Activated naive CD4-positive, alpha-beta T cell treated with anti-CD3 and anti-CD28 coated beads, Interleukin-2, amount 50 U/mL, for 16 hours (primary cell): ENCODE measurements around the gene DIP2B.
"Not testable (repeated sequence)": the region's sequence is repeated elsewhere in the genome, so short reads cannot be mapped to it uniquely, and the experiment has no call there.

Experiments used
- DNase-seq: peaks from one replicate; pipeline ENCODE4 v3.0.0-alpha.2; 2020

Gene DIP2B

DNA sequence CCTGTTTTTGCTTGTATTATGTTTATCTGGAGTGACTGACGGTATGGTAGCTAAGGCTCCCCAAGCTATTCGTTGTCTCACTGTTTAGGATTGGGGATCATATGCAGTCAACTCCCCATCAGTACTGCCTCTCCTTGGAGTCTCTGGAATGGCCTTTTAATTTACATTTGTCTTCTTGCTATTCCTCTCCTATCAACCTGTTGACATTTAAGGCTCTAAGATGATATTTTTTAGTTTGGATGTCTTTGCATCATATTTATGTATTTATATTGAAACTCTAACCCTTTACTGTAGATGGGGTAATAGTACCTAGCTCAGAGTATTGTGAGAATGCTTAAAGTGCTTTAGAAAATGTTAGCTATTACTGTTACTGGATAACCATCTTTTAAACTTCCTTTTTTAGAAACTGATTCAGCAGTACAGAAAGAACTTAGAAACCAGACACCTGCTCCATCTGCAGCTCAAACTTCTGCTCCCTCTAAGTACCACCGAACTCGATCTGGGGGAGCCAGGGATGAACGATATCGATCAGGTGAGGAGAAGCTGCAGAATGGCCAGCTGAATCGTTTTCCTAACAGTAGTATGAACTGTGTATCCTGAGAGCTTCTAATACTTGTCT is 135.6 kb downstream of the DIP2B start:
- DNase-seq, result no peak

DNA sequence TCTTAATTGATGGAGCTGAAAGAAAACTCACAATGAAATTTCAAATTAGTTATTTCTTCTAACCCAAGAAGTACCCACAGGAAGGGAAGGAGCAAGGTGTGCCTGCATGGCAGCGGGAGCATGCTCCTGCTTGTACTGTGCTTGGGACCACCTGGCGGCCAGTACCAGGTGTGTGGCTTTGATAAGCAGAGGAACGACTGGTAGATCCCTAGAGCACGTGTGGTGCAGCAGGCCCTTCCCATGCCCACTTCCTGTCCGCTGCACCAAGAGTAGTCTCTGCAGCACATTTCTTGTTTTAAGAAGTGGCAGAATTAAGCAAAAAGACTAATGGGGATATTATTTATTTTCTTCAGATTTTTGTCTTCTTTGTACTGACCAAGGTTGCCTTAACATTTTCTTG is 136.8 kb downstream of the DIP2B start:
- no peak for DNase-seq

DNA sequence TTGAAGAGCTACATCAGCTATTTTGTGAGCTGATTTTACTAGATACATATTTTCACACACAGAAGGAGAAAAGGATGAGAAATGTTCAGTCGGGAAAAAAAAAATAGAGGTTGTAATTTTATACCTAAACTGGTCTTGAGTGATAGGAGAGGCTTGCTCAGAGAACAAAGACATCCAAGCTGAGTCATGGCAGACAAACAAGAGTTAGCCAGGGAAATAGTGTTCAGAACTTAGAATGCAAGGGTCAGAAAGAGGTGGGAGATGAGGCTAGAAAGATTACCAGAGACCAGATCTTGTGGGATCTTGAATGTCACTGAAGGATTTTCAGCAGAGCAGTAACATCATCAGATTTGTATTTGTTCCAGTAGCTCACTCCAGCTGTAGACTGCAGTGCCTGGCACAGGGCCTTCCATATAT is 137.3 kb downstream of the DIP2B start:
- DNase-seq, result no peak

DNA sequence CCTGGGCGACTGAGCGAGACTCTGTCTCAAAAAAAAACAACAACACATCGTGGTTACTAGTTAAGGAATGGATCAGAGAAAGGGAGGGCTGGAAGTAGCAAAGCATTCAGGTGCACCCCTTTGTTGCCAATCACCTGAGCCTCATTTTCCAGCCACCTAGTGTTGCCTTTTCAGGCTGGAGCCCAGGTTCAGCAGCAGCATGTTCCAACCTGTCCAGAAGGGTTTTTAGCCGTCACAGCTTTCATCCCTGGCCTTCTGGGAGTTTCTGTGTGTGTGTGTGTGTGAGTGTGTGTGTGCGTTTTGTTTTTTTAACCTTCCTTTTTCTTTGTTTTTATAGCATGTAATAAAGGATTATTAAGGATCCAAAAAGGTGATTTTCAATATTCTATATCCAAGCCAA is 138.0 kb downstream of the DIP2B start:
- DNase-seq, result no peak

DNA sequence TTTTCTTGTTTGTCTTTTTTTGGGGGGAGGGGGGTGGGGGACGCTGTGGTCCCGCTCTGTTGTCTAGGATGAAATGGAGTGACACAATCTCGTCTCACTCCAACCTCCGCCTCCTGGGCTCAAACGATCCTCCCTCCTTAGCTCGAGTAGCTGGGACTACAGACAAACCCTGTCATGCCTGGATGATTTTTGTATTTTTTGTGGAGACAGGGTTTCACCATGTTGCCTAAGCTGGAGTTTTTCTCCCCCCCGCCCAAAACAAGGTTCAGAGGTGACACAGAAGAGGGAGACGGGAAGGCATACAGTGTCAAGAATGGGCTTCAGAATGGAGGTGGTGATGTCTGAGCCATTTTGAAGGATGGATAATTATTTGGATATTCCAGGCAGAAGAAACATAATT is 142.2 kb downstream of the DIP2B start:
- no peak for DNase-seq

DNA sequence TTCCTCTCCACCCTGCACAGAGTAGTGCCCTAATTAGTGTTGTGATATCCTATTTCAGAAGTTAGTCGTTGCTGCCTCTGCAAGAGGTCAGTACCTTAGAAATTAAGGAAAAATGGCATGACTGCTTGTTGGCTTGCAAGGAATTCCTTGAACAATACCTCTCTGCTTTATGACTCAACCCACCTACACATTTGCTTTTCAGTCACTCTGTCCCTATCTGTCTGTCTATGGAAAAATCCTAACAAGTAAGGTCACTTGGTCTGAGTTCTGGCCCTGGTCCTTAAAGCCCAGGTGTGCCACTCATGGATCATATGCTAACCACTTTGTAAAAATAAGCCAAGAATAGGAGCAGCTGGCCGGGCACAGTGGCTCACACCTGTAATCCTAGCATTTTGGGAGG is 142.7 kb downstream of the DIP2B start:
- DNase-seq, result no peak

DNA sequence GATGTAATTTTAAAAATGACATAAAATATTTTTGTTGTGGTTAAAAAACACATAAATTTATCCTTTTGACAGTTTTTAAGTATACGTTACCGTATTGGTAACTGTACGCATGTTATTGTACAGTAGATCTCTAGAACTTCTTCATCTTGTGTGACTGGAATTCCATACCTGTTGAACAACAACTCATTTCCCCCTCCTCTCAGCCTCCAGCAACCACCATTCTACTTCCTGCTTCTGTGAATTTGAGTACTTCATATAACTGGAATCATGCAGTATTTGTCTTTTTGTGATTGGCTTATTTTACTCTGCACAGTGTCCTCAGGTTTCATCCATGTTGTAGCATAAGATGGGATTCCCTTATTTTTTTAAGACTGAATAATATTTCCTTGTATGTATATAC is 145.5 kb downstream of the DIP2B start:
- no peak for DNase-seq

DNA sequence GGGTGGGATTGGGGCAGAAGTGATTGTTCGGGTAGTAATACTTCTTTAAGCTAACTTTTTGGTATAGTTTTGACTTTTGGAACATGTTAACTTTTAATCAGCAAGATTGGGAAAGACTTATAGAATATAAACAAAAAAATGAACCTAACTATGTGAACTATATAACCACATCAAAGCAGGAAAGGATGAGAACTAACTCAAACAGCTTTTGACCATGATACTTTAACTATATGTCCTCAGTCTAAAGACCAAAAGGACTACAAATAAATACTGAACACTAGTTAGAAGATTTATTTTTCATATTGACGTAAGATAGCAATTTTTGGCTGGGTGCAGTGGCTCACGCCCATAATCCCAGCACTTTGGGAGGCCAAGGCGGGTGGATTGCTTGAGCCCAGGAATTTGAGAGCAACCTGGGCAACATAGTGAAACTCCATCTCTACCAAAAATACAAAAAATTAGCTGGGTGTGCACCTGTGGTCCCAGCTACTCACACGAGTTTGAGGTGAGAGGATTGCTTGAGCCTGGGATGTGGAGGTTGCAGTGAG is 150.7 kb downstream of the DIP2B start:
- no peak for DNase-seq

DNA sequence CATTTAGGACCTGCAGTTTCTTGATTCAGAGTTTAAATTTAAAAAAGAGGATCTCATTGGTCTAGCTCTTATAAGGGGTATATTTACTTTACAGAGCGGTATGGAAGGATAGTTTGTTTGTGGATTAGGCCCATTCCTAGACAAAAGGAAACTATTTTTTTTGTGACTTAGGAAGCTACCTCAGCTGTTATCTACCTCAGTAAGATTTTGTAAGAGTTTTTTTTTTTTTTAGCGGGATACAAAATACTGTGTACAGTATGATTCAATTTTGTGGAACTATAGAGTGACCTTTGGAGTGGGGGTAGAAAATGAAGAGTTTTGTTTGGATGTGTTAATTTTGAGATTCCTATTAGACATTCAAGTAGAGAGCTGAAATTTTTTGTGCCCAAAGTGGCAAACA is 154.5 kb downstream of the DIP2B start:
- no peak for DNase-seq

DNA sequence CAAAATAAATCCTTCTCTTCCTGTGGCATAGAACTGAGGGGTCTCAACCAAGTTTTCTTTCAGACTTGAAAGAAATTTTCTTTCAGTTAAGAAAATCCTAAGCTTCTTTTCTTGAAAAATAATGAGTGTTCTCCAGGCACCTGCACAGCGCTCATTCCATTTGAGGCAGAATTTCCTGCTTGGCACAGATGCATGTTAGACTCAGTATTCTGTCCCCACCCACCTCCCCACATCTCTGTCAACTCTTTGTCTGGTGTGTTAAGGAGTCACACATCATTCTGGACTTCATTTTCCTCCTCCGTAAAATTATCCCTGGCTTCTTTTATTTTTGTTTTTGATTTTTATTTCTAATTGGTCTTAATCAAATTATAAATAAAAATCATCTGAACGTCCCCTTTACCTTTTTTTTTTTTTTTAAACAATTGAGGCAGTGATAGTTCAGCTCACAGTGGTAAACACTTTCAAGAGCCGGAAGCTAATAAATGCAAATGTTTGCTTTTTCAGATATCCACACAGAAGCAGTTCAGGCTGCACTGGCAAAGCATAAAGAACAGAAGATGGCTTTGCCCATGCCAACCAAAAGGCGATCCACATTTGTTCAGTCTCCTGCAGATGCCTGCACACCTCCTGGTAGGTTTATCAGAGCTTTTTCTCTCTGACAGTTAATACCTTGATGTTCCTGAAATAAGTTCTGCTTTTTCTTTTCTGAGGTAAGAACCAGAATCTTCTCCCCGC is 155.1 kb downstream of the DIP2B start:
- no peak for DNase-seq

DNA sequence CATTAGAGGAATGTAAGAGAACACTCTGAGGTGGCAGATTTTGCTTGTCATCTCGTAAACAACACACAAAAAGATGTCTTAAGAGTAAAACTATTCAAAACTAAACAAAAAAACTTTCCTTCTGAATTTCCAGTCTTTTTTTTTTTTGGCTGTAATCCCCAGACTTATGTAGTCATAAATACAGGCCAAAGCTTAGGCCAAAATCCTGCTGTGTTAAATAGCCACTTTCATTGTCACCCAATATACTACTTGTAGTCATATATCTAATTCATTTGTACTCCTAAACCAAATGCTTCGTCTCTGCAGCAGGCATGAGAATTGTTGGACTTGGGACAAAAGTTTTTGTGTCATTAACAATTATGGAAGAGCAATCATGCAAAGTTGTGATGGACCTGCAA is 155.6 kb downstream of the DIP2B start:
- no peak for DNase-seq

DNA sequence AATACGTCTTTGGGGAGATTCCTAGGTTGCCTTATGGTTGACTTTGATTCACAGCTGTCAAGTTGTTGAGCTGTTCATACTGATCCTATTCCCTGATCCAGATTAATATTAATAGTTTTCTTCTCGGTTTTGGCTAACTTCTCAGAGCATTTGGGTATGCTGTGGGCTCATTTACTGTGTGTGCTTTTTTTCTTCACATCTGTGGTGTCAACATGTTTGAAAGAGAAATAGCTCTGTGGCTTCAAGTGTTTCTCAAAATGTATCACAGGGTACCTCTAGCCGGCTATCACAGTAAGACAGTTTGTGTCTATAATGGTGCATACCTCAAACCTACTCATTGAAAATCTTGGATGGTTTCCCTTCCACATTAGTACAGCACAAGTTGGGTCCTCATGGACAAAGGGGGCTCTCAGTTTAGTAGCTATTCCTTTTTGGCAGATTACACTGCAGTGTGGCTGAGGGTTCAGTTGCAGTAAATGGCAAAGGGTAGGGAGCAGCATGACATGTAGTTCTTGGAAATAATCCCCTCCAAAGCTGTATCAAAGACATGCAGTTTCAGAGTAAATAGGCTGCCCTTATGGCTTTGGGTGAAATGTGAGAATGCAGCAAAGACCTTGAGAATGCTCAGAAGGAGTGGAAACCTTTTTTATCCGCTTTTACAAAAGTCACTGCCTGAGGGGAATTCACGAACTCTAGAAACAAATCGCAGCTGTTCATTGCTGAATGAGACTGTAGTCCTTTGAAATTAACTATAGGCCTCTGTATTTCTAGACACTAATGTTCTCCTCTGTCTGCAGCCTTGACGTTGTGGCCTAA is 156.7 kb downstream of the DIP2B start:
- DNase-seq, result no peak

DNA sequence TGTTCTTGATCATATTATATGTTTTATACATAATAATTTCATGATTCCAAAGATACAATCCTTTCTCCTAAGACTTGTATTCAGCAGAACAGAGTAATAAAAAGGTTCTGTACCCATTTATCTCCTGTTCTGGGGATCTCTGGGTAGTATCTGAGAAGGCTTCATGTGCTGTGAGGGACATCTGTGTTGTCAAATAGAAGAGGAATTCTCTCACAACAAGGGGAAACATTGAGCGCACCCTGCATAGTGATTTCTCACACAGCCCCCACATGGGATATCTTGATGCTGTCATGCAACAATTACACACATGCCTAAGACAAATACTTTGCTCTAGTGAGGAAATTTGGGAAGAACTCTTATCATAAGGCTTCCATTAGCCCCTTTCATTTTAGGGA is 157.3 kb downstream of the DIP2B start:
- no peak for DNase-seq

DNA sequence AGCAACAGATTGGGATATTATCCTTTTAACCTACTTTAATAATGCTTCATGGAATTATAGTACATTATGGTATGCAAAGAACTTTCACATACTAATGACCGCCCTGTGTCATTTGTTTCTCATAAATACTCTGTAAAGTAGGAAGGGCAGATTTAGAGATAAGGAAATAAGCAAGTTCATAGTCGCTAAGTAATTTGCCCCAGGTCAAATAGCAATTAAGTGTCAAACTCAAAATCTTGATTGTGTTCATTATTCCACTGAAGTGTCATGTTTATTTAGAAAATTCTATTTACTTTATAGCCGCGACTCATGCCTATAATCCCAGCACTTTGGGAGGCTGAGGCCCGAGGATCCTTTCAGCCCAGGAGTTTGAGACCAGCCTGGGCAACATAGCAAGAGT is 160.4 kb downstream of the DIP2B start:
- no peak for DNase-seq

DNA sequence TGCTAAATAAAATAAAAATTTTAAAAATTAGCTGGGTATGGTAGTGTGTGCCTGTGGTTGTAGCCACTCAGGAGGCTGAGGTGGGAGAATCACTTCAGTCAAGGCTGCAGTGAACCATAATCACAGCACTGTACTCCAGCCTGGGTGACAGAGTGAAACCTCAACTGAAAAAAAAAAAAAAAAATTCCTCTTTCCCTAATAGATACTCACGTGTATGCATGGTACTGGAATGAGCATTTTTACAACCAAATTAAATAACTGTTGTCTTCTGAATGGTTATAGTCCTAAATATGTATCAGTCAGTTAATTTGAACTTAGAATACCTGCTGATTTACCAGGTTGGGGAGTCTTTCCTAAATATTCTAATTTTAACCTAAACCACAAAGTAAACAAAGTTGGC is 160.8 kb downstream of the DIP2B start:
- no peak for DNase-seq

DNA sequence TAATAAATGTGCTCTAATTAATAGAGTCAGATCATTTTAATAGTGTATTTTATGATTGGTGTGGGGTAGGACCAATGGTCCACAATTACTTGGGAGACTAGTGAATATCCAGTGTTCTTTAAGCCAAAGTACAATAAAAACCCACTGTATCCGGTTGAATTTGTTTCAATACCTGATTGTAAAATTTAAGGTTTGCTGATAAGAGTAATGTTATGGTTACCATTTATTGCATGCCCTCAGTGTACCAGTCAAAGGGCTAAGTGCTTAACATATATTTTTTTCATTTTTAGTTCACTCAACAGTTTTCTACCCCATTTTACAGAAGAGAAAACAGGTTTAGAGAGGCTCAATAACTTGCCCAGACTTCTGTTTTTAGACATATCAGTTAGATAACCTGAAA is 161.2 kb downstream of the DIP2B start:
- no peak for DNase-seq

DNA sequence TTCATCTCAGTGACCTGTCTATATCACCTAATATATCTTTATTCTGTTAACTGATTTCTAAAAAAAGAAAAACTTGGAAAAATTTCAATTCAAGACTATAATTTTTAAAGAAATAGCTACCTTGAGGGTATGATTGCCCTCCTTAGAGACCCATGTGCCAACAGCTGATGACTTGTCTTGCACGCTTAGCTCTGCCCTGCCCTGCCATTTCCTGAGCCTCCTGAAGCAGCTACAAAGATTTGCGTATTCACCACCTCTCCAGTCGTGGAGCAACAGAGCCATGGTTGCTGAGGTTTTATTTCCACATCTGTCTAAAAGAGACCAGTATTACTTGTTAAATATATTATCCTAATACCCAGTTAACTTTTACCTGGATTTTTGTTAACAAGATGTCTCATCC is 167.4 kb downstream of the DIP2B start:
- no peak for DNase-seq

DNA sequence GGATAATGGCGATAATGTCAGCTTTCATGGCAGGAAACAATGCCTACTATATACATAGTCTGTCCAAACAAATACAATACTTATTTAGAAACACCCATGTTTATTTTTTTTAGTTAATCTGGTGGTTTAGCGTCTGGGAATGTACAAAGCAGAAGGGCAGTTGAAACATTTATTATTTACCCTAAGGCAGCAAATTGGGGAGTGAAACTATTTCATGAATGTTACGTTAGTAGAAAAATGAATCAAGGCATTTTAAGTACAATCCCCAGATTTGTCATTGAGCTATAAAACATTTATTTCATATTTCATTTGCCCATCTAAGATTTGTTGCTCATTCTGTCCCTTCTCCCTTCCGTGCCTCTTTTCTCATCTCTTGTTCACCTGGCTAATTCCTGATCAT is 172.0 kb downstream of the DIP2B start:
- no peak for DNase-seq

DNA sequence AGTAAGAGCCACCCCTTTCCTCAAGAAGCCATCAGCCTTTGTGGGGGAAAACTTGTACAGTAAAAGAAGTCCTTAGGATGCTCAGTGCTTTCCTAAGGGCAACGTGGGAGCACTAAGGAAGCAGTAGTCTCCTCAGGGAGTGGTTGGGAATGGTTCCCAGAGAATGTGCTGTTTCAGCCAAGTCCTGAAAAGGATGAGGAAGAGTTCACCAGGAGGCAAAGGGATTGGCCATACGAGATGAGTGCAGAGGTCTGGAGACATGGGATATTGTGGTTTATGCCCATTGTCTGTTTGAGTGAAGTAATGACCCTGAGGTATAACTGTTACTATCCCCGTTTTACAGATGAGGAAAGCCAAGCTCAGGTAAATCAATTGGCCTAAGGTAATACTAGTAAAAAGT is 173.1 kb downstream of the DIP2B start:
- no peak for DNase-seq

DNA sequence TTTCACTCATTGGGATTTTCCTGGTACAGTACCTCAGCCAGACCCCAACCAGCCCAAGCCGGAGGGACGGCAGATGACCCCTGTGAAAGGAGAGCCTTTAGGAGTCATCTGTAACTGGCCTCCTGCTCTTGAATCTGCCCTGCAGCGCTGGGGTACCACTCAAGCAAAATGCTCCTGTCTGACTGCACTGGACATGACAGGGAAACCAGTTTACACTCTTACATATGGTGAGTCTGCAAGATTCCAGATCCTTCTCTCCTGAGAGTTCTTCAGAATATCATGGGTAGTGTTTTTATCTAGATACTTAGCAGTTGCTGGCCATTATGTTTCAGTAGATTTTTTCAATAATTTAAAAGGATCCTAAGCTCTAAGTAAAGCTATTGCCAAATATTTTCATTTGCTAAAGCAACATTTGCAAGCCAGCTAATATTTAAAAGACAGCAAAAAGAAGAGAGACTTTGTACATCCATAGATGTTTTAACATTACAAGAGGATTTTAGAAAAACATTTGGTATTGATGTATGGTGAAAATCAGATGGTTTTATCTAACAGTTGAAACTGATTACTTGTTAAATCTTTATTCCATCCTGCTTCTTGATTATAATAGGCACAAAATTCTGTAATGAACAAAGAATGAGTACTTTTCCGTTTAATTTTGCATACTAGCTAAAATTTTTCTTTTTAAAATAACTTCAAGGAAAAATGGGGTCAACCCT is 174.0 kb downstream of the DIP2B start:
- DNase-seq, result no peak

DNA sequence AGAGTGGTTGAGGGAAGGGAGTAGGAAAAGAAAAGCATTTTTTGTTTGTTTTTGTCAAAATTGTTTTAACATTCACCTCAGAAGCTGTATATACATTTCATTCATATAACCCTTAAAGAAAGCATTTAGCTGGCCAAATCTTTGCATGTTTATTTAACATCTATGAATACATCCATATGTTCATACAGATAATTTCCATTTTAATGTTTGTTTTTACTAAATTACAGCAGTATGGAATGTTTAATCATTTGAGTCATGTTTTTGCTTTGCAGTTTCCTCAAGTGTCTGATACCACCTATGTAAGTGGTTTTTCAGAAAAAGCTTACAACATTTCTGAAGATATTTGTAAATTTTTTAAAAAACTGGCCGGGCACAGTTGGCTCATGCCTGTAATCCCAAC is 174.8 kb downstream of the DIP2B start:
- DNase-seq, result no peak

DNA sequence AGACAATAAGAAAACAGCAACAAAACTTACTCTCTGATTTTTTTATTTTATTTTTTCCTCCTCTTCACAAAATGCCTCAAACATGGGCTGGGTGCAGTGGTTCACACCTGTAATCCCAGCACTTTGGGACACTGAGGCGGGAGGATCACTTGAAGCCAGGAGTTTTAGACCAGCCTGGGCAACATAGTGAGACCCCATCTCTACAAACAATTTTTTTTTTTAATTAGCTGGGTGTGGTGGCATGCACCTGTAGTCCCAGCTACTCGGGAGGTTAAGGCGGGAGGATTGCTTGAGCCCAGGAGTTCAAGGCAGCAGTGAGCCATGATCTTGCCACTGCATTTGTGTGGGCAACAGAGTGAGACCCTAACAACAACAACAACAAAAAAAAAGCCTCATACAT is 176.3 kb downstream of the DIP2B start:
- not testable (repeated sequence) for DNase-seq

DNA sequence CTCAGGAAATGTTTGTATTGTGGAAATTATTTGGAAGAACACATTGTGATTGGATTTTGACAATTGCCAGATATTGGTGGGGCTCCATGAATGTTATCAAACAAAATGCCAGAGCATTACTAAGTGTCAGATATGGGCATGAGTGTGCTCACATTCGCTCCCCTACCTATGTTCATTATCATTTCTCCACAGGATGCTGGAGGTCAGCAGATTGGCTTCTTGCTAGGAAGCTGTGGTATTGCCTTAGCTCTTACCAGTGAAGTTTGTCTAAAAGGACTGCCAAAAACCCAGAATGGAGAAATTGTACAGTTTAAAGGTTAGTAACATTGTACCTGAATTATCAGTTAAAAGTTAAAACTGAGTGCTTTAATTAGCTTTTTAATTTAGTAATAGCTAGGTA is 180.9 kb downstream of the DIP2B start:
- no peak for DNase-seq
